22Rv1 (cell line): ENCODE measurements around the gene PDE10A.

Source experiments
- H3K27ac ChIP-seq: fragments of 450-650 bp; 2 replicates; pipeline ENCODE4 v1.5.1; 2017
- CTCF ChIP-seq: fragments of 450-650 bp; IDR thresholded peaks from 2 replicates; pipeline ENCODE4 v1.5.1; 2017; ENCODE audit warnings: mild to moderate bottlenecking
- ZFX ChIP-seq: fragments of 450-650 bp; IDR thresholded peaks from 2 replicates; pipeline ENCODE4 v1.6.1; 2017; ENCODE audit warnings: antibody characterized with exemption, borderline replicate concordance

The PDE10A gene

GRCh38 chr6:165365371-165365770, 297.7 kb downstream of the PDE10A start:
- no peak for TF ChIP-seq CTCF
- no peak for TF ChIP-seq ZFX

GRCh38 chr6:165345700-165346099, 317.3 kb downstream of the PDE10A start:
- TF ChIP-seq ZFX (no peak), CTCF (no peak)
- no peak overlapping the region for H3K27ac ChIP-seq

More at GRCh38 chr6:165365371-165365770, 297.7 kb downstream of the PDE10A start:
- no peak overlapping the region for H3K27ac ChIP-seq

GRCh38 chr6:165340532-165340931, 322.5 kb downstream of the PDE10A start:
- no peak overlapping the region for H3K27ac ChIP-seq
- TF ChIP-seq ZFX (no peak), CTCF (no peak)

GRCh38 chr6:165325609-165326008, 337.4 kb downstream of the PDE10A start:
- TF ChIP-seq ZFX: no peak
- TF ChIP-seq CTCF: no peak

GRCh38 chr6:165321555-165322145, 341.4 kb downstream of the PDE10A start:
- no peak overlapping the region for H3K27ac ChIP-seq
- no peak for TF ChIP-seq ZFX
- no peak for TF ChIP-seq CTCF

More at GRCh38 chr6:165325609-165326008, 337.4 kb downstream of the PDE10A start:
- no peak overlapping the region for H3K27ac ChIP-seq

- H3K27ac ChIP-seq: no peak overlapping the region
- TF ChIP-seq ZFX (no peak), CTCF (no peak)
Measured at GRCh38 chr6:165321150-165321549, 341.9 kb downstream of the PDE10A start.

GRCh38 chr6:165317723-165318122, 345.3 kb downstream of the PDE10A start:
- TF ChIP-seq ZFX (no peak), CTCF (no peak)
- no peak overlapping the region for H3K27ac ChIP-seq
